GM18499 (cell line): ENCODE results near the gene GLP2R.

Source experiments
- ATAC-seq: cut with Tn5 transposase; IDR thresholded peaks from one replicate; pipeline ENCODE4 v1.9.1; 2021; ENCODE audit warnings: moderate number of reproducible peaks; ENCODE audit not compliant: insufficient read depth, unreplicated experiment

Gene GLP2R

DNA sequence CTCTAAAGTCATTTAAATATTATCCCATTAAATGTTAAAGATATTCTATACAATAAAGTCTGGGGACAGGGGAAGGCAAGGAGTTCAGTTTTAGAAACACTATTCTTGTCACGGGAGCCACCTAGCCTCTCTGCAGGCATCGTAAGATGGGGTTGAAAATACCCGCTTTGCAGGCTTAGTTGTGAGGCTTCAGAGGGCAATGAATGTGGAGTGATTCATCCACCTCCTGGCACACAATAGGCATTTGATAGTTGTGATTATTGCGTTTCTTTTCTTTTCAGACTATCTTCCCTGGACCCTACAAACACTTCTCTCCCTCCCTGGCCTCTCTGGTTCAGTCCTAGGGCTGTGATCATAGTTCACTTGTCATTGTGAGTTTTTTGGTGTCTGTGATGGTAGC, 19.6 kb downstream of the GLP2R start:
- no peak for ATAC-seq

DNA sequence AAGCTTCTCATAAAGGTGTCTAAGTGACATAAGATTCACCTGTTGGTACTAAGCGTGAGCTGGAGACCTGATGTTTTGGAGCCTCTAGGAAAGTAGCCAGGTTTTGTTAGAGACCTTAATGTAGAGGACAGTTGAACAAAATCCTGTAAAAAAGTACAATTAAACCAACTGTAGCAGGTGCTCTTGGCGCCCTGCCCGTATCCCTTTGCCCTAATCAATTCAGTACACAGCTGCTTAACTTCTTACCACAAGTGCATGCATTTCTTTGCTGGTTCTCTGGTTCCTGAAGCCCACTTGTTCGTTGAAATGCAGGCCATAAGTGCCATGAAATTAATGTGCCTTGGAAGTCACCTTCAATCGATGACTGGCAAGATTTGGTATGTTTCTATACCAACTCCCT, 24.4 kb downstream of the GLP2R start:
- no peak for ATAC-seq

DNA sequence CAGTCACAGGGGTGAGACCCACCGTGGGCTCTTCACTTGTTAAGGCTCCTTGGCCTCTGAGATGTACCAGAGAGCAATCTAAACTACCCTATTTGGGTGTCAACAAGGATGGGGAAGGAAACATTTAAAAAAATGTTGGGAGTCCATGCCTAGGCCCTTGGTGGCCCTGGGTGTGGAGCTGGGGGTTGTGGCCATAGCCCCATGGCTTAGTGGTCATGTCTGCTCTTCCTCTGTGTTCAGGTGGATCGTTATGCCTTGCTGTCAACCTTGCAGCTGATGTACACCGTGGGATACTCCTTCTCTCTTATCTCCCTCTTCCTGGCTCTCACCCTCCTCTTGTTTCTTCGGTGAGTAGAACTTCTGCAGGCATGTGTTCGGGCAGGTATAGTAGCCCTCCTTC, 28.5 kb downstream of the GLP2R start:
- ATAC-seq, result no peak

DNA sequence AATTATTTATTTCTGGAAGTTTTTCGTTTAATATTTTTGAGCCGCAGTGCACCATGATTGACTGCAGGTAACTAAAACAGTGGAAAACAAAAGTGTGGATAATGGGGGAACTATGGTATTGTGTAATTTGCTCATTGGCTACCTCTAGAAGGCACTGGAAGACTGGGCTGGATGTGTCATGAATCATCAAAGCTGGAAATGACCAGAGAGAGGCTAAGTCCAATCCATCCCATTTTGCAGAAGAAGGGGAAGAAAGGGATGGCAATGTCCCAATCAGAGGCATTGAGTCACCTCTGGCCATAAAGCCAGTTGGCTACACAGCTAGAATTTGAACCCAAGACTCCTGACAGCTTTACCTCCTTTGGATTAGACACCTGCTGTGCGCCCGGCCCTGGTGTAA, 29.3 kb downstream of the GLP2R start:
- no peak for ATAC-seq

DNA sequence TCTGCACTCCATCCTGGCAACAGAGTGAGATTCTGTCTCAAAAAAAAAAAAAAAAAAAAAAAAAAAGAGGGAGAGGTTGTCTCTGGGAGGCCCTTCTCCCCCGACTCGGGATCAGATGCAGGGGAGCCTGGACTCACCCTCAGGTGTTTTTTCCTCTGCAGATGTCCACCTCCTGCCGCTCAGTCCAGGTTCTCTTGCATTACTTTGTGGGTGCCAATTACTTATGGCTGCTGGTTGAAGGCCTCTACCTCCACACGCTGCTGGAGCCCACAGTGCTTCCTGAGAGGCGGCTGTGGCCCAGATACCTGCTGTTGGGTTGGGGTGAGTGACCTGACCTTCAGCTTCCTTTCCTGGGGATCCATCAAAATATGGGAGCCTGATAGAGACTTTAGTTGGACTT, 34.1 kb downstream of the GLP2R start:
- no peak for ATAC-seq

DNA sequence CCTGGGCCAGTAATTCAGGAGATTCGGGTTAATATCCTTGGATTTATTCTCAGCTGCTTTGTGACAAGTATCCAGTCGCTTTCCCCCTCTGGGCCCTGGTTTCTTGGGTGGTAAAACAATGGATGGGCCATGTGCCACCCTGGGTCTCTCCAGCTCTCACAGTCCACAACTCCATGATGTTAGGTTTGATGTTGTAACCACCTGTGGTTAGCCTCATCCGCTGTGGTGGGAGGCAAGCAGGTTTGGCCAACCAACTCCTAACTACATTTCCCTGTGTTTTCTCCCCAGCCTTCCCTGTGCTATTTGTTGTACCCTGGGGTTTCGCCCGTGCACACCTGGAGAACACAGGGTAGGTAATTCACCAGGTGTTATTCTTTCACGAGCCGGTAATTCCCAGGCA, 35.1 kb downstream of the GLP2R start:
- no peak for ATAC-seq

DNA sequence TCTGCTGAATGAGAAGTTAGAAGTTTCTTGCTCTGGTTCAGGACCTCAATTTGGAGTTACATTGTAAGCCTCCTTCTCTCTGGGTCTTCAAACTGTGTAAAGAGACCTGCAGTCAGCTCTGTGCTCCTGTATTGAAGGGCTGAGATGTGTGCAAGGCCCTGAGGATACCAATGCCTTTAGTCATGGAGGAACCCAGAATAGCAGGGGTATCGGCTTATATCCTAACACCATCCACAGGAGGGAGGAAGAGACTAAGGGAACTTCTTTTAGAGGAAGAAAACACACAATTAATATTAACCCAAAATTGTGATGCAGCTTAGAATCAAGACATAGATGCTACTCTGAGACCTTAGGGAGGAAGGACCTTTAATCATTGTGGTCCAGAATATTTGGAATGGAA, 36.5 kb downstream of the GLP2R start:
- ATAC-seq, result no peak

DNA sequence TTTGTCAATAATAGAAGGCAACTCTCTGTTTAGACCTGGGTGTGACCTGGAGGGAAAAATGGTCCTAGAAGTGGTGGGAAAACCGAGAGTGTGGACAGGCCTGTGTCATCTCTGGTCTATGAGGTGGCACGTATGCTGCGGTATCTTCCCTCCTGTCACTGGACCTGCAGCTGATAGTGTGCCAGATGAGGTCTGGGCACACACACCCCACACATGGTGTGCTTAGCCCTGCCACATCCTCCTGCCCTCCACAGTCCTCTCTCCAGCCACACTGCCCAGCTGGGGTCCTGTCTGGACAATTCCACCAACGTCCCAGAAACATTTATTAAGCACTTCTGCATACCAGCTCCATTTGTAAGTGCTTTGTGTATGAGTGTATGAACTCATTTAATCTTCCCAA, 37.2 kb downstream of the GLP2R start:
- no peak for ATAC-seq

DNA sequence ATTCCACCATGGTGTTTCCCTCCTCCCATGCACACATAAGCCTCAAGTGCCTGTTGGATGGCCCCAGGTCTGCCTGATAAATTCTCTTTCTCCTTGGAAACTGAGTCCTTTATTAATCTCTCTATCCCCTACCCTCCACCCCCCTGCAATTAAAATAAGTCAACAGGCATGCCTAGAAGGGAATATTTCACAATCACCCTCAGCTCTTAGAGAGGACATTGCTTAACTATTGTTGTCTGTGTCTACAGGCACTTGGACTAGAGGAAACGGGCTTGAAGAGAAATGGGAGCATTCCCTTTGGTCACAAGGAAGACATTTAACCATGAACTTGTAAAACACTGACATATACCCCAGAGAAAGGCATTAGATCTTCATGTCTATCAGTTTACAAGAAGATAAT, 39.9 kb downstream of the GLP2R start:
- no peak for ATAC-seq

DNA sequence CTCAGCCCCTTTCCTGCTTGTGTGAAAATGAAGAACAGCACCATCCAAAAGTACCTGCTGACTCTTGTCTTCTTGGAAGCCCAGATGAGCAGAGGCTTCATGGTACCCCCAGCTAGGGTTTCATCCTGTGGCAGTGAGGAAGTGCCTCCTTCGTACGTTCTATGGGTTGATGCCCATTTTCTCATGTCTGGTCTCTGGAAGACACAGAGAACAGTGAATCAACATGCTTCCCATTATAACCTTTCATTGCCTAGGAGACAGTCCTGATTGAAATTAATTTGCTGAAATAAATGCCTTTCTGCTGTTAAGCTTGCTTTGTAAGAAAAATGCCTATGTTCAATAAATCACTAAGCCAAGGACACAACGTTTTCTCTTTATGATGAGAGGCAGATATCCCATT, 42.8 kb downstream of the GLP2R start:
- no peak for ATAC-seq

DNA sequence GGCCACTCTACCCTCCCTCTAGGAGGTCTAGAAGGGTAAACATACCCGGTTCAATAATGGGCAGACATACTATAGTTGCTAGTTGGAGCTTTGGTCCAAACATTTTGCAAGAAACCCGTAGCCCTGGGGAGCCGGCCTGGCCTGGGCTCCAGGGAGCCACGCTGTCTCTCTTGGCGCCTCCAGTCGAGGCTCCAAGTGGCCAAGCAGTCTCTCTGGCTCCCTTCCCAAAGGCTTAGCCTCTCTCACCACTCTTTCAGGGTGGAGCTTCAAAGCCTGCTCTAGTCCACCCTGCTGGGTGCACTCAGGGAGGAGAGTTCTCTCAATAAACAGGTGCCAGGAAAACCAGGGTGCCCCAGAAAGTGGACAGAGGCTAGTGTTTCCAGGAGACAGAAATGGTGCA, 47.1 kb downstream of the GLP2R start:
- ATAC-seq, result no peak

DNA sequence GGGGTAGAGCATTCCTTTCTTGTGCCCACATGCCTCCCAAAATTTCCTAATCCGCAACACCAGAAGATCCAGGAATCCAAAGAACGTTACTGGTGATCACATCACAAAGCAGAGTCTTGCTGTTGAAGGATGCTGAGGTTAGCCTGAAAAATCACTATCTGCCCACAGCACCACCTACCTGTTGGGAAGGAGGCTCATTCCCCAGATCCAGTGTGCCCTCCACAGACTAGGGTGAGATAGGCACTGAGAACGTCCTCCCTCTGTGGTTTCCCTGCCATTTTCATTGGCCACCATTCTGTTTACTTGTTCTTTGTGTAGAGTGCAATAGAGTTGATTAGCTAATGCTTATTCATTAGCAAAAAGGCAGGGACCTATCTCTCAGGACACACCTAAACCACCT, 49.0 kb downstream of the GLP2R start:
- ATAC-seq, result no peak

DNA sequence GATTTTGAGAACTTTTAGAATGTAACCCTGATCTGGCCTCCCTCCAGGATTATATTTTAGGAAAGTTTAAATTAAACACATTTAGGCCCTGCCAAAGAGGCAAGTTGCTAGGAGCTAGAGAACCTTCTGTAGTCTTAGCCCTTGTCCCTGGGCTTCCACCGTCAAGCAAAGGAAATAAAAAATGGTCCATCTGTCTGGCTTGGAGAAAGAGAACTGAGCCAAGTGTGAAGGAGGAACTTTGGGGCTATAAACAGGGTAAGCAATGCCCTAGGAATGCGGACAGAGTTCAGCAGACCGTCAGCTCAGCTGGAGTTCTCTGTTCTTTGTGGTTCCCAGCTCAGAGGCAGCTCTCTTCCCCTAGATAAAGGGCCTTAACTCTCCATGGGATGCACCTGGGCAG, 49.7 kb downstream of the GLP2R start:
- ATAC-seq, result no peak

DNA sequence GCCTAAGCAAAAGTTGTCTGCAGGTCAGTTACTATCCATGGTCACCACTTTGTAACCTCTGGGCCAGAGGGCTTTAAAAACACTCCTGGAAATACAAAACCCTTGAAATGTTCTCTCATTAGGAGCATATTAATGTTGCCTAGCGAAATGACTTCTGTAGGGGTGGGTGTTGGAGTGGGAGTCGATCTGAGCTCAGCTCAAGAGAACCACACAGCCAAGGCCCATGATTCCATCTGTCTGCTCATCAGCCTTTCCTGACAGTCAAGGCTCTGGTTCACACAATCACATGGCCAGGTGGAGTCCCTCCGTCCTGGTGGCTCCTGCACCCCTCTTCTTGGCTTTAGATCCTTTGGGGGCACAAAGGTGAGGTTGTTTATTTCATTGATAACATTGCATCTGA, 52.6 kb downstream of the GLP2R start:
- no peak for ATAC-seq

DNA sequence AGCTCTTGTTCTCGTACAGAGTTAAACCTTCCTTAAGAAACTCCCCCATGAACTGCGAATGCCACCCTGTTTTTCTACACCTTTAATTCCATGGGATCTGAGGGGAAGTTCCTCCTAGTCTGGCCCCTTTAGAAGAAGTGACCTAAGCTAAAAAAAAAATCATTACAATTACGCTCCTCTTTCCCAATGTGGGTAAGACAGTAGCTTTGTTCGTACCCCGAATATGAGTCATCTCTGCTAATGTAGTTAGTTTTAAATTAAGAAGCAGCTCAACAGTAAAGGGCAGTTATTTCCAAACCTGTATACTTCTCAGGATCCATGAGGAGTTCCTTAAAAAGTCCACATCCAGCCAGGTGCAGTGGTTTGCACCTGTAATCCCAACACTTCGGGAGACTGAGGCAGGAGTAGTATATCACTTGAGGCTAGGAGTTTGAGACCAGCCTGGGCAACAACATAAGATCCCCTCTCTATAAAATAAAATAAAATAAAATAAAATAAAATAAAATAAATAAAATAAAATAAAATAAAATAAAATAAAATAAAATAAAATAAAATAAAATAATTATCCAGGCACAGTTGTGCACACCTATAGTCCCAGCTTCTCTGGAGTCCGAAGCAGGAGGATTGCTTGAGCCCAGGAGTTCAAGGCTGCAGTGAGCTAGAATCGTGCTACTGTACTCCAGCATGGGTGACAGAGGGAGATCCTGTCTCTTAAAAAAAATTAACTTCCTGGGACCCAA, 53.2 kb downstream of the GLP2R start:
- no peak for ATAC-seq

DNA sequence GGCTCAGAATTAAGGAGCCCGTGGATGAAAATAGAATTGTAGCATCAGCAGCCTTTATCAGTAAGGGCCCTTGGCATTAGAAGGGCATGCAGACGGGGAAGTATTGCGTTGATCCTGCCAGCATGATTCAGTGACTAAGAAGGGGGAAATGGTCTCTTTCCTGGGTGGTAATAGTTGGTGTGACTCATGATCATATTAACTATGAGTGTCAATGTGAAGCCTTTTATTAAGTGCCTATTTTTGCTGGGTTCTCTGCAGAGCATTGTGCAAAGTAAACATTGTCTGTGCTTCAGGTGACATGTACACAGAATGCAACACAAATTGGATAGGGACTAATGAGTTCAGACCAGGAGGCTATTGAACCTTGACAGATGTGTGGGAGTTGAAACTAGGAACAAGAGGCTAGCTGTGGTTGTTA, 54.9 kb downstream of the GLP2R start:
- ATAC-seq, result no peak

DNA sequence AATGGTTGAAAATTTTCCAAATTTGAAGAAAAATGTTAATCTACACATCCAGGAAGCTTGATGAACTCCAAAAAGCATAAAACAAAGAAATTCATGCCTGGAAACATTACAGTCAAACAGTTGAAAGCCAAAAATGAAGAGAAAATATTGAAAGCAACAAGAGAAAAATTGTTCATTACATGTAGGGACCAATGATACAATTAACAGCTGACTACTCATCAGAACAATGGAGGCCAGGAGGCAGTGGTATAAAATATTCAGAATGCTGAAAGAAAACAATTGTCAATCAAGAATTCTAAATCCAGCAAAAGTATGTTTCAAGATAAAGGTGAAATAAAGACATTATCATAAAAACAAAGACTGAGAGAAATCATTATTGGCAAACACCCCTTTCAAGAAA, 57.7 kb downstream of the GLP2R start:
- no peak for ATAC-seq

DNA sequence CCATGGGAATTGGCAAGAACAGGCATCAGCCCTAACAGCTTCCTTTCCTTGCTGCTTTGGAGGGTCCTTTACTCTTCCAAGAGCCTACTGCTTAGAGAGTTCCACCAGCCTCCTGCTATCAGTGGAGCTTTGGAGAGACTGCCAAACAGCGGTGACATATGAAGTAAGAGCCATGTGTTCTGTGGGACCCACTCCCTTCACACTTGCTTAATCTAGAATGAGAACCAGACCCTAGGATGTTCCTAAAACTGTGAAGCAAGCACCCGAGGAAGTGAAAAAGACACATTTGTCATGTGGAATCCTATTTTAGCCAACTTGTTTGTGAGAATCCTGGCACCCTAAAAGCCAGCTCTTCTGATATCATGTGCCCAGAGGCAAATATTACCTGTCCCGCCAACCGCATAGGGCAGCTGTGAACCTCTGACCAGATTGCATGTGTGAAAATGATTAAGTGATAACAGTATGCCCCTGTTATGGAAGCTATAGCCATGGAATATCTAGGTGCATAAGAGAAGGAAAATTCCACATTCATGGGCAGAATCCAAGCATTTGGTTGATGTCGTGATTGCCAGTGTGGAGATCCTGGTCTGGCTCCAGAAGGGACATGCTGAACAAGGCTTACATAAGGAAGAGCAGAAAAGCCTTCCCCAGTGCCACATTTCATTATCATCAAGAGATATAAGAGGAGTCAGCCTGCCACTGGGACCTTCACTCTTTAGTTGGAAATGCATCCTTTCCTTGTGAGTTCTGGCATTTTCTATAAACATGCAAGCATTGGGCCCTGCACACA, 60.6 kb downstream of the GLP2R start:
- no peak for ATAC-seq

DNA sequence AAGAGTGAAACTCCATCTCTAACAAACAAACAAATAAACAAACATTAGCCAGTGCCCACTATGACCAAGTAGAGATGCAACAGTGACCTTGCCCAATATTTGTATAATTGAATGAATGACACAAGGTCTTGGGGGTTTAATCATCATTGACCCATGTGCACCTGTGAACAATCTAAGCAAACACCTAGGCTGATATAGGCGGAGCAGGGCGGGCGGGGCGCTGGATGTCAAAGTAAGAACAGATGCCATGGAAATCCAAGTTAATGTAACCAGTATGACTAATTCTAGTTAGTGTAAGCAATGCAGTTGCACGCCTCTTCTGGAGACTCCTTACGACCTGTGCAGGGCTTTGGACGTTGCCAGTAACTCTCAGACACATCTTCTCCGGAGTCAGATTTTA, 61.8 kb downstream of the GLP2R start:
- ATAC-seq, result no peak

DNA sequence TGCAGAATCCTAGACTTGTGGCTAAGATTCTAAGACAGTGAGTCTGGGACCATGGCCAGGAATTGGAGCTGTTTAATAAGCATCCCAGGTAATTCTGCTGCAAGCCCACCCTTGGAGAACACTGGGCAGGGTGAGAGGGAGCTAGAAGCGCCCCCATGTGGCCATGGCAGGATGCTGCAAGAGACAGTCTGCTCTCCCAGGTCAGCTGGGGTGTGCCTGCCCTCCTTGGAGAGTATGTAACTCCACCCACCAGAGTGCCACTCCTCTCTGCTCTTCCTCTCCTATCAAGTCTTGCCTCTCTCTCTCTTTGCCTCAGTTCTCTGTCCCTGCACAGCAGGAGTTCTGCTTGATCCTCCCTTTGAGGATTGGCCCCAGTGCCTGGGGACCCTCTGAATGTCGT, 64.4 kb downstream of the GLP2R start:
- ATAC-seq, result no peak

DNA sequence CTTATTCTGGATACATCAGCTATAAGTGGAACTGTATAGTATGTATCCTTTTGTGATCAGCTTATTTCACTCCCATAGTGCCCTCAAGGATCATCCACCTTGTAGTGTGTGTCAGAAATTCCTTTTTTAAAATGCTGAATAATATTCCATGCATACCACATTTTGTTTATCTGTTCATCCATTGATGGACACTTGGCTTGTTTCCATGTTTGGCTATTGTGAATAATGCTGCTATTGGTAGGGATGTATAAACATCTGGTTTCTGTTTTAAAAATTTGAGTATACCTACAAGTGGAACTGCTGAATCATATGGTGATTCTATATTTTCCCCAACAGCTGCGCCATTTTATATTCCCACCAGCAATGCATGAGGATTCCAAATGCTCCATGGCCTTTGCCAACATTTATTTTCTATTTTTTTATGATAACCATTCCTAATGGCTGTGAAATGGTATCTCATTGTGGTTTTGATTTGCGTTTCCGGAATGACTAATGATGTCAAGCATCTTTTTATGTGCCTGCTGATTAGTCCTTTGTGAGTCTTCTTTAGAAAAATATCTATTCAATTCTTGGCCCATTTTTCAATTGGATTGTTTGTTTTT, 67.8 kb downstream of the GLP2R start:
- no peak for ATAC-seq

DNA sequence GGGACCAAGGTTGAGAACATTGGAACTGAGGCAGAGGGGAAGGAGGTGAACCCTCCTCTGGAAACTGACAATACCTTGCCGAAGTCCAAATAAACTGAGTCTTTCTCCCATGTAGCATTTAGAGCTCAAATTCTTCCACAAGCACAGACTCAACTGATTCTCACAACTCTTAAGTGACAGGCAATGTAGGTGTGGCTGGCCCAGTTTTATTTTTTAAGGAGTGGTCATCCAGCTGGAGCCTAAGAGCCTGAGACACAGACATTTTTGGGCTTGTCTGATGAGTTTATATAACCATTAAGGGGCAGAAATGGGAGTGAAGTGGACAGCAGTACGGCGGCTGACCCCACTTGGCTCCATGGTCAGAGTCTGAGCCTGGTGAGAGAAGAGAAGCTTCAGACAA, 68.5 kb downstream of the GLP2R start:
- no peak for ATAC-seq
